Loucy (cell line): ENCODE data around the gene SSTR5.

Experiments
- H2AFZ ChIP-seq: fragments of 200-600 bp; sonication (generic); 2 replicates; pipeline ENCODE4 v1.6.0; 2016; ENCODE audit warnings: antibody characterized with exemption, mild to moderate bottlenecking, low read length, moderate library complexity
- H3F3A ChIP-seq: fragments of 200-600 bp; 2 replicates; pipeline ENCODE4 v1.6.0; 2016; ENCODE audit warnings: antibody characterized with exemption, low read depth, mild to moderate bottlenecking
- H3K27me3 ChIP-seq: fragments of 200-600 bp; sonication (generic); 2 replicates; pipeline ENCODE4 v1.6.1; 2014; ENCODE audit warnings: low read length, mild to moderate bottlenecking; ENCODE audit not compliant: insufficient read depth, poor library complexity, severe bottlenecking
- H3K36me3 ChIP-seq: fragments of 200-600 bp; sonication (generic); 2 replicates; pipeline ENCODE4 v1.6.1; 2016; ENCODE audit warnings: low read length; ENCODE audit not compliant: insufficient read depth
- H3K4me1 ChIP-seq: fragments of 200-600 bp; sonication (generic); 2 replicates; pipeline ENCODE4 v1.5.1; 2014; ENCODE audit warnings: low read length, mild to moderate bottlenecking; ENCODE audit not compliant: insufficient read depth, poor library complexity, severe bottlenecking
- H3K4me2 ChIP-seq: fragments of 200-600 bp; sonication (generic); 2 replicates; pipeline ENCODE4 v1.6.0; 2014; ENCODE audit warnings: antibody characterized with exemption, low read length, low read depth, mild to moderate bottlenecking; ENCODE audit not compliant: poor library complexity, severe bottlenecking
- H3K4me3 ChIP-seq: fragments of 200-600 bp; sonication (generic); 2 replicates; pipeline ENCODE4 v1.5.1; 2014; ENCODE audit warnings: low read length, mild to moderate bottlenecking, mixed read lengths; ENCODE audit not compliant: poor library complexity, severe bottlenecking
- H3K79me2 ChIP-seq: fragments of 200-600 bp; sonication (generic); 2 replicates; pipeline ENCODE4 v1.6.1; 2014; ENCODE audit warnings: low read length; ENCODE audit not compliant: insufficient read depth
- H3K9ac ChIP-seq: fragments of 200-600 bp; sonication (generic); 2 replicates; pipeline ENCODE4 v1.6.0; 2014; ENCODE audit warnings: mild to moderate bottlenecking, low read depth, low read length, moderate library complexity; ENCODE audit not compliant: poor library complexity, severe bottlenecking
- H3K9me2 ChIP-seq: fragments of 200-600 bp; sonication (generic); replicated peaks from 2 replicates; pipeline ENCODE4 v1.6.1; 2016; ENCODE audit warnings: low read depth, low read length, mixed read lengths
- H3K9me3 ChIP-seq: fragments of 200-600 bp; sonication (generic); 2 replicates; pipeline ENCODE4 v1.6.1; 2014; ENCODE audit warnings: mild to moderate bottlenecking, antibody characterized with exemption, low read length, low read depth; ENCODE audit not compliant: insufficient read depth
- H4K20me1 ChIP-seq: fragments of 200-600 bp; sonication (generic); 2 replicates; pipeline ENCODE4 v1.6.0; 2014; ENCODE audit warnings: antibody characterized with exemption, low read length, mild to moderate bottlenecking; ENCODE audit not compliant: insufficient read depth, poor library complexity, severe bottlenecking
- CTCF ChIP-seq: fragments of 200-600 bp; sonication (generic); conservative IDR thresholded peaks from 2 replicates; pipeline ENCODE4 v1.5.1; 2014; ENCODE audit warnings: mild to moderate bottlenecking, antibody characterized with exemption, low read length
- EZH2phosphoT487 ChIP-seq: fragments of 200-600 bp; IDR thresholded peaks from 2 replicates; pipeline ENCODE4 v1.6.1; 2018; ENCODE audit warnings: antibody characterized with exemption, mild to moderate bottlenecking, moderate library complexity, borderline replicate concordance

The SSTR5 gene

GRCh38 chr16:1042049-1042744 is 30.4 kb upstream of the SSTR5 start:
- Histone ChIP-seq H3K9ac (no peak overlapping the region), H3K4me1 (no peaks in the 10 kb centered on the region), H3K36me3 (no peaks in the 10 kb centered on the region), H3F3A (no peaks in the 10 kb centered on the region), H2AFZ (no peak overlapping the region), H3K4me3 (no peak overlapping the region), H3K9me3 (no peaks in the 10 kb centered on the region), H3K79me2 (no peaks in the 10 kb centered on the region), H3K4me2 (no peak overlapping the region), H4K20me1 (no peaks in the 10 kb centered on the region), H3K27me3 (no peaks in the 10 kb centered on the region), H3K9me2 (no peaks in the 10 kb centered on the region)
- no peak for TF ChIP-seq EZH2phosphoT487
- TF ChIP-seq CTCF: no peak

- no peaks in the 10 kb centered on the region for H4K20me1 ChIP-seq
- H3K9me3 ChIP-seq: no peaks in the 10 kb centered on the region
- H3K79me2 ChIP-seq: no peaks in the 10 kb centered on the region
- no peaks in the 10 kb centered on the region for H3K27me3 ChIP-seq
- H3K9me2 ChIP-seq: no peaks in the 10 kb centered on the region
- TF ChIP-seq EZH2phosphoT487 (no peak), CTCF (no peak)
- no peak overlapping the region for H3K4me2 ChIP-seq
- no peak overlapping the region for H3K9ac ChIP-seq
- H3K4me3 ChIP-seq: no peak overlapping the region
- no peaks in the 10 kb centered on the region for H3K4me1 ChIP-seq
- H2AFZ ChIP-seq: no peak overlapping the region
- no peaks in the 10 kb centered on the region for H3F3A ChIP-seq
- no peaks in the 10 kb centered on the region for H3K36me3 ChIP-seq
Measured at GRCh38 chr16:1042866-1043265, 29.7 kb upstream of the SSTR5 start.

GRCh38 chr16:1043881-1044451 is 28.6 kb upstream of the SSTR5 start:
- no peak for TF ChIP-seq CTCF
- no peak for TF ChIP-seq EZH2phosphoT487

More at GRCh38 chr16:1043881-1044451, 28.6 kb upstream of the SSTR5 start:
- Histone ChIP-seq H3K4me3 (no peak overlapping the region), H3K9ac (no peak overlapping the region), H3K4me1 (no peaks in the 10 kb centered on the region), H3K9me2 (no peaks in the 10 kb centered on the region), H3K27me3 (no peaks in the 10 kb centered on the region), H3K4me2 (no peak overlapping the region), H3K9me3 (no peaks in the 10 kb centered on the region), H3K79me2 (no peaks in the 10 kb centered on the region), H3K36me3 (no peaks in the 10 kb centered on the region), H4K20me1 (no peaks in the 10 kb centered on the region), H2AFZ (no peak overlapping the region), H3F3A (no peaks in the 10 kb centered on the region)
